ENCODE results near the gene SIAH1.
"Not testable (repeated sequence)": the region's sequence is repeated elsewhere in the genome, so short reads cannot be mapped to it uniquely, and the experiment has no call there.

DNA sequence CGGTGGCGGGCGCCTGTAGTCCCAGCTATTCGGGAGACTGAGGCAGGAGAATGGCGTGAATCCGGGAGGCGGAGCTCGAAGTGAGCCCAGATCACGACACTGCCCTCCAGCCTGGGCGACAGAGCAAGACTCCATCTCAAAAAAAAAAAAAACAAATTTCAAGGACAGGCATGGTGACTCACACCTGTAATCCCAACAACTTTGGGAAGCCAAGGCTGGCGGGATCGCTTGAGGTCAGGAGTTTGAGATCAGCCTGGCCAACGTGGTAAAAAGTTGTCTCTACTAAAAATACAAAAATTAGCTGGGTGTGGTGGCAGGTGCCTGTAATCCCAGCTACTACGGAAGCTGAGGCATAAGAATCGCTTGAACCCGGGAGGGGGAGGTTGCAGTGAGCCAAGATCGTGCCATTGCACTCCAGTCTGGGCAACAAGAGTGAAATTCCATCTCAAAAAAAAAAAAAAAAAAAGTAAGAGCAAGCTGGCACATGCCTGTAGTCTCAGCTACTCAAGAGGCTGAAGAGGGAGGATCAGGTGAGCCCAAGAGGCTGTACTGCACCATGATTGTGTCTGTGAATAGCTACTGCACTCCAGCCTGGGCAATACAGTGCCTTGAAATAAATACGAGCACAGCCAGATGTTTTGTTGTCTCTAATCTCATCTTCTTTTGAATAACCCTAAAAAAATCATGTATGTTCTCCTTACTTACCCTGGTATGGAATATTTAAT is 14.4 kb downstream of the SIAH1 start:
- TF ChIP-seq EP300, POLR2AphosphoS5 (IDR thresholded peaks at IDR 0.05): not testable (repeated sequence)
- TF ChIP-seq, protein P1, sequence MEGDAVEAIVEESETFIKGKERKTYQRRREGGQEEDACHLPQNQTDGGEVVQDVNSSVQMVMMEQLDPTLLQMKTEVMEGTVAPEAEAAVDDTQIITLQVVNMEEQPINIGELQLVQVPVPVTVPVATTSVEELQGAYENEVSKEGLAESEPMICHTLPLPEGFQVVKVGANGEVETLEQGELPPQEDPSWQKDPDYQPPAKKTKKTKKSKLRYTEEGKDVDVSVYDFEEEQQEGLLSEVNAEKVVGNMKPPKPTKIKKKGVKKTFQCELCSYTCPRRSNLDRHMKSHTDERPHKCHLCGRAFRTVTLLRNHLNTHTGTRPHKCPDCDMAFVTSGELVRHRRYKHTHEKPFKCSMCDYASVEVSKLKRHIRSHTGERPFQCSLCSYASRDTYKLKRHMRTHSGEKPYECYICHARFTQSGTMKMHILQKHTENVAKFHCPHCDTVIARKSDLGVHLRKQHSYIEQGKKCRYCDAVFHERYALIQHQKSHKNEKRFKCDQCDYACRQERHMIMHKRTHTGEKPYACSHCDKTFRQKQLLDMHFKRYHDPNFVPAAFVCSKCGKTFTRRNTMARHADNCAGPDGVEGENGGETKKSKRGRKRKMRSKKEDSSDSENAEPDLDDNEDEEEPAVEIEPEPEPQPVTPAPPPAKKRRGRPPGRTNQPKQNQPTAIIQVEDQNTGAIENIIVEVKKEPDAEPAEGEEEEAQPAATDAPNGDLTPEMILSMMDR (IDR thresholded peaks at IDR 0.05) = not testable (repeated sequence)
